Keratinocyte (primary cell): ENCODE results near the gene SCYGR4.

Experiments used
- EZH2 ChIP-seq: IDR thresholded peaks from one replicate; pipeline ENCODE4 v1.6.1; 2012; ENCODE audit warnings: inconsistent platforms, mild to moderate bottlenecking, low read length, moderate library complexity
- TF ChIP-seq, protein P1 (sequence below), 3 experiments: IDR thresholded peaks in 1 of 3; conservative IDR thresholded peaks in 1 of 3; optimal IDR thresholded peaks in 1 of 3; 2 replicates in 2 of 3; 3 replicates in 1 of 3; pipeline versions ENCODE3 to v1.5.1; 2011; ENCODE audit warnings: low read length in 3 of 3, mild to moderate bottlenecking in 3 of 3, moderate library complexity in 2 of 3, control low read depth in 1 of 3, inconsistent platforms in 1 of 3; ENCODE audit not compliant: insufficient read depth in 2 of 3; ENCODE audit errors: extremely low read depth in 1 of 3

DNA sequence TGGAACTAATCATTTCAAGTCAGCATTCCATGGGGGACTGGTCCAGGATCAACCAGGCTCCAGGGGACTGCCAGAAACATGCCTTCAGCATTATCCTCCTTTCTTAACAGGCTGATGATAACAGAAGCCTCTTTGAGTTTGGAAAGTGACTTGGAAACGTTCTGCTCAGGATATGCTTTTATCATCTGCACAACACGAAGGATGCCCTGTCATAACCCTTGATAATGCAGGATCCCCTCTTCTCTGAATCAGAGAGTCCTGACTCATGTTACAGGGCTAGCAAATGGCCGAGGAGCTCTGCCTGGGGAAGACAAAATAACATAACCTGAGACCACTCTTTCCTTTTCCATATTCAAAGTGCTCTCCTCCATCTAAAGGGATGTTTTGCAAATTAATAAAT is 9.4 kb upstream of the SCYGR4 start:
- no peak for TF ChIP-seq EZH2
- TF ChIP-seq, protein P1, sequence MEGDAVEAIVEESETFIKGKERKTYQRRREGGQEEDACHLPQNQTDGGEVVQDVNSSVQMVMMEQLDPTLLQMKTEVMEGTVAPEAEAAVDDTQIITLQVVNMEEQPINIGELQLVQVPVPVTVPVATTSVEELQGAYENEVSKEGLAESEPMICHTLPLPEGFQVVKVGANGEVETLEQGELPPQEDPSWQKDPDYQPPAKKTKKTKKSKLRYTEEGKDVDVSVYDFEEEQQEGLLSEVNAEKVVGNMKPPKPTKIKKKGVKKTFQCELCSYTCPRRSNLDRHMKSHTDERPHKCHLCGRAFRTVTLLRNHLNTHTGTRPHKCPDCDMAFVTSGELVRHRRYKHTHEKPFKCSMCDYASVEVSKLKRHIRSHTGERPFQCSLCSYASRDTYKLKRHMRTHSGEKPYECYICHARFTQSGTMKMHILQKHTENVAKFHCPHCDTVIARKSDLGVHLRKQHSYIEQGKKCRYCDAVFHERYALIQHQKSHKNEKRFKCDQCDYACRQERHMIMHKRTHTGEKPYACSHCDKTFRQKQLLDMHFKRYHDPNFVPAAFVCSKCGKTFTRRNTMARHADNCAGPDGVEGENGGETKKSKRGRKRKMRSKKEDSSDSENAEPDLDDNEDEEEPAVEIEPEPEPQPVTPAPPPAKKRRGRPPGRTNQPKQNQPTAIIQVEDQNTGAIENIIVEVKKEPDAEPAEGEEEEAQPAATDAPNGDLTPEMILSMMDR (optimal IDR thresholded peaks at IDR 0.05 in 1 of 3, IDR thresholded peaks at IDR 0.05 in 1 of 3, conservative IDR thresholded peaks at IDR 0.05 in 1 of 3; ENCODE audit: extremely low read depth in 1 of 3, insufficient read depth in 2 of 3, low read length in 3 of 3): no peak
